Heart right ventricle (tissue), 16 donors: Measurements from ENCODE around the gene PRR16. TPM values are rescaled to one million over a fixed set of nuclear protein-coding genes. Genes with fewer than 3 reads are reported as not detected.

Experiments used
- ATAC-seq, 8 donors: fragments of 200-7000 bp; cut with Tn5 transposase; one replicate each; pipeline ENCODE4 v1.9.1; 2020; ENCODE audit warnings: mild to moderate bottlenecking in 8 of 8, moderate library complexity in 8 of 8, moderate number of reproducible peaks in 1 of 8
- DNase-seq, 2 donors: peaks; one replicate each; pipeline ENCODE4 v3.0.0-alpha.2; 2020
- H3K27ac ChIP-seq, 10 donors: fragments of 200-600 bp; sonication (generic) in 2 of 10; one replicate each; pipeline versions ENCODE4 v1.5.0 to v1.8.0; 2020 to 2022; ENCODE audit warnings: mild to moderate bottlenecking in 3 of 10
- H3K27me3 ChIP-seq, 7 donors: fragments of 200-600 bp; one replicate each; pipeline ENCODE4 v1.8.0; 2021 to 2022; ENCODE audit warnings: mild to moderate bottlenecking in 2 of 7
- H3K36me3 ChIP-seq, 9 donors: fragments of 200-600 bp; sonication (generic) in 1 of 9; one replicate each; pipeline versions ENCODE4 v1.5.0 to v1.8.0; 2020 to 2022; ENCODE audit warnings: mild to moderate bottlenecking in 2 of 9
- H3K4me1 ChIP-seq, 9 donors: fragments of 200-600 bp; sonication (generic) in 1 of 9; one replicate each; pipeline versions ENCODE4 v1.5.0 to v1.8.0; 2020 to 2022; ENCODE audit warnings: mild to moderate bottlenecking in 4 of 9
- H3K4me3 ChIP-seq, 10 donors: fragments of 200-600 bp; sonication (generic) in 2 of 10; one replicate each; pipeline versions ENCODE4 v1.5.0 to v1.8.0; 2020 to 2022; ENCODE audit warnings: mild to moderate bottlenecking in 7 of 10, moderate library complexity in 2 of 10
- H3K9me3 ChIP-seq, 11 donors: fragments of 200-600 bp in 10 of 11; sonication (generic) in 2 of 11; one replicate each; pipeline versions ENCODE4 v1.5.0 to v1.8.0; 2013 to 2022; ENCODE audit warnings: mild to moderate bottlenecking in 2 of 11, control low read depth in 1 of 11, moderate library complexity in 1 of 11
- CTCF ChIP-seq, 9 donors: fragments of 200-600 bp; sonication (generic) in 2 of 9; IDR thresholded peaks; one replicate each; pipeline versions ENCODE4 v1.5.0 to v1.8.0; 2021 to 2022; ENCODE audit warnings: antibody characterized with exemption in 9 of 9, mild to moderate bottlenecking in 5 of 9, moderate library complexity in 1 of 9
- WGBS, 2 donors: extraction: QIAGEN DNeasy Blood & Tissue Kit; methylation state at CpG; one replicate each; pipeline ENCODE4 v1.1.7; 2013; ENCODE audit warnings: inconsistent platforms in 1 of 2; 5-methylcytosine and 5-hydroxymethylcytosine counted together
- intact Hi-C, 10 donors: fragments of 100-400 bp; cut with DNase I; formaldehyde crosslinking; loops; one replicate each; pipeline versions ENCODE4 v1.11.1 to v1.14.2; 2022
- polyA plus RNA-seq, 2 donors: library from polyadenylated mRNA; stranded (reverse); fragments of 200-250 nt; gene quantifications; one replicate each; pipeline ENCODE4 v1.2.3, GENCODE V29; 2013
- total RNA-seq, 10 donors: library from RNA; stranded (reverse); fragmentation: NEBNext Ultra II Directional in 3 of 10; extraction: Animal tissue kit (Norgen Biotek cat#: 25700) in 3 of 10; gene quantifications; one replicate each; pipeline versions ENCODE4 v1.2.1 to v1.2.4, GENCODE V29; 2021 to 2023
- donor health status: Arrhythmogenic right ventricular cardiomyopathy.
- donor health status: ischemic (EF 13 %, LVEDD 7.1; RV severe dilation, severe dysfunction).
- donor health status: healthy with polysubstance abuse.
- donor health status: DM: no; HTN: yes; CAD: no.
- donor health status: DM: no; HTN: no; CAD: no.
- donor health status: ischemic (EF 25% LVEDD 6.9; RV normal size, moderate dysfunction).
- donor health status: ischemic (EF 25% LVEDD 5.7; RV mildly dilated, moderate dysfunction).
- donor health status: healthy.
- donor health status: DM: yes; HTN: yes; CAD: no.
- donor health status: Ischemic cardiomyopathy.
- donor health status: ischemic (EF 35%, LVEDD 5.7; RV mildly dilated, moderate dysfunction).
- donor health status: nonischemic (EF 11% LVEDD 7.7; RV severe dilation, severe dysfunction).
- donor health status: DM: yes; HTN: yes; CAD: no.
- donor health status: PGD.
- donor health status: ischemic (EF 29% LVEDD 5.4; RV normal size, mild dysfunction).
- donor health status: nonischemic (EF 23%, LVEDD 6.1; RV moderate dilation, normal function).

Gene PRR16
- total and polyA plus RNA-seq, 12 donors = 5.3 to 22.9 (median 10.4) TPM

- Histone ChIP-seq H3K27me3 (no peaks in the 10 kb centered on the region), H3K4me1 (no peaks in the 10 kb centered on the region), H3K27ac (no peak overlapping the region), H3K4me3 (no peak overlapping the region), H3K36me3 (no peaks in the 10 kb centered on the region), H3K9me3 (peaks cover 0 to 23% (median 0%) of the 10 kb centered on the region in 11 donors)
- no peak for TF ChIP-seq CTCF (IDR thresholded peaks at IDR 0.05)
- ATAC-seq (no peak), DNase-seq (no peak)
- intact Hi-C loops = no loop called here
- WGBS, 2 donors = 95 to 98% methylated on average over 1 of the region's 1 CpG
These were observed 137.9 kb downstream of the PRR16 start for GRCh38 chr5:120602033-120602432.

DNA sequence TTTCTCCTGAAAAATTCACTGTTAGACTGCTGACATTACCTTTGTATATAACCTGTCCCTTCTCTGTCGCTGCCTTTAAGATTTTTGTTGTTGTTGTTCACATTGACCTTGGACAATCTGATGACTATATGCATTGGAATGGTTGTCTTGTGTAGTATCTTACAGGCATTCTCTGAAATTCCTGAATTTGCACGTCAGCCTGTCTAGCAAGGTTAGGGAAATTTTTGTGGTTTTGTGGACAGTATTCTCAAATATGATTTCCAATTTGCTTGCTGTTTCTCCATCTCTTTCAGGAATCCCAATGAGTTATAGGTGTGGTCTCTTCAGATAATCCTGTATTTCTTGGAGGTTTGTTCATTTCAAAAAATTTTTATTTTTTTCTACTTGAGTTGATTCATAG lies 140.8 kb downstream of the PRR16 start:
- 76 to 79% methylated on average over 2 of the region's 2 CpGs for WGBS, 2 donors
- H3K4me3 ChIP-seq = no peak overlapping the region
- peaks cover 0 to 23% (median 0%) of the 10 kb centered on the region in 11 donors for H3K9me3 ChIP-seq
- no peaks in the 10 kb centered on the region for H3K36me3 ChIP-seq
- TF ChIP-seq CTCF (IDR thresholded peaks at IDR 0.05) = no peak
- H3K27me3 ChIP-seq = no peaks in the 10 kb centered on the region
- DNase-seq (no peak), ATAC-seq (no peak)
- H3K27ac ChIP-seq = no peak overlapping the region
- intact Hi-C loops = no loop called here
- H3K4me1 ChIP-seq = peaks cover 0 to 8% (median 0%) of the 10 kb centered on the region in 9 donors

DNA sequence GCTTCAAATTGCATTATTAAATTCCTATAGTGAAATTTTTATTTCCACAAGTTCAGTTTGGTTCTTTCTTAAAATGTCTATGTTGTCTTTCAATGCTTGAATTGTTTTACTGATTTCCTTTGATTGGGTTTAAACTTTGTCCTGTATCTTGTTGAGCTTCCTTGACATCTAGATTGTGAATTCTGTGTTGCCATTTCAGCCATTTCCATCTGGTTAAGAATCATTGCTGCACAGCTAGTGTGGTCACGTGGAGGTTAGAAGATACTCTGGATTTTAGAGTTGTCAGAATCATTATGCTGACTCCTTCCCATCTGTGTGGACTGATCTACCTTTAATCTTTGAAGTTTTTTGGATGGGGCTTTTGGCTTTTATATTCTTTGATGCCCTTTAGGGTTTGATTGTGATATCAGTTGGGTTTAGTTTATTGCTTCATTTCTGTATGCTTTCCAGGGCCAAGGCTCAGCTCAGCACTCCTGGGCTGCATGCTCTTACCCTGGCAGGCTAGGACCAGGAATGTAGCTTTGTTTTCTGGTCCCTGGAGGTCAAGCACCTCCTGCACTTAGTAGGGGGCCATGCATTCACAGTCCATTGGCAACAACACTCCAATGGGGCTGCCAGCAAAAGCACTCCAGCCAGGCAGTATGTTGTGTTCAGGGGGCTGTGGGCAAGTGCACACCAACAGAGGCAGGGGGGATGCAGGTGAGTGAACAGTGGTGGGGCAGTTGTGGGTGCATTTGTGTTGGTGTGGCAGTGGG lies 141.4 kb downstream of the PRR16 start:
- ATAC-seq = no peak
- no peak for DNase-seq
- intact Hi-C loops = no loop called here
- Histone ChIP-seq H3K9me3 (peaks cover 0 to 23% (median 0%) of the 10 kb centered on the region in 11 donors), H3K27me3 (no peaks in the 10 kb centered on the region), H3K4me3 (no peak overlapping the region), H3K27ac (no peak overlapping the region), H3K36me3 (no peaks in the 10 kb centered on the region), H3K4me1 (peaks cover 0 to 9% (median 0%) of the 10 kb centered on the region in 9 donors)
- TF ChIP-seq CTCF (IDR thresholded peaks at IDR 0.05) = no peak
- 78 to 82% methylated on average over 1 of the region's 1 CpG for WGBS, 2 donors

DNA sequence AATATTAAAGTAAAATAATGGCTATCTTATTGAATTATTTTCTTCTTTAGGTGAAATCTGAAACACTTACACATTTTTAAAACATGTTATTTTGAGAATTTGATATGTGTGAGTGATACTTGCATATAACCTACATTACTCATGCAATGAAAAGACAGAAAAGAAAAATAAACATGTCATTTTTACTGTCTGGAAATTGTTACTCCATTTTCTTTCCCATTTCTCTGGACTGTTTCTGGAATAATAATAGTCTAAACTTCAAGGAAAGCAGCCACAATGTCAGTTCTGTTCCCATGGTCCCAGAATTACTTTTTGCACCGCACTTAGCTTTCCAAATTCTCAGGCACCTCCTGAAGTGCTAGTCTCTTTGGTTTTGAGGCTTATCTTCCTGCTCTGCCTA lies 145.5 kb downstream of the PRR16 start:
- no peak for TF ChIP-seq CTCF (IDR thresholded peaks at IDR 0.05)
- Histone ChIP-seq H3K4me1 (peaks cover 0 to 16% (median 0%) of the 10 kb centered on the region in 9 donors), H3K9me3 (no peaks in the 10 kb centered on the region), H3K27me3 (no peaks in the 10 kb centered on the region), H3K4me3 (no peak overlapping the region), H3K36me3 (no peaks in the 10 kb centered on the region), H3K27ac (no peak overlapping the region)
- no peak for ATAC-seq
- 81 to 84% methylated on average over 1 of the region's 1 CpG for WGBS, 2 donors
- intact Hi-C loops = no loop called here
- DNase-seq = no peak
